OCI-LY1 (cell line): ENCODE results near the gene TBC1D8.

Source experiments
- H2AFZ ChIP-seq: fragments of 200-600 bp; sonication (generic), shearing (Covaris generic); 2 replicates; pipeline ENCODE4 v1.6.0; 2014; ENCODE audit warnings: antibody characterized with exemption, mild to moderate bottlenecking, low read length
- H3F3A ChIP-seq: fragments of 200-600 bp; sonication (generic), shearing (Covaris generic); 2 replicates; pipeline ENCODE4 v1.6.0; 2014; ENCODE audit warnings: mild to moderate bottlenecking, antibody characterized with exemption, low read length, moderate library complexity; ENCODE audit not compliant: insufficient read depth
- H3K27ac ChIP-seq: fragments of 200-600 bp; sonication (generic); 2 replicates; pipeline ENCODE4 v1.5.1; 2014; ENCODE audit warnings: low read length, mixed run types, mild to moderate bottlenecking, low read depth; ENCODE audit not compliant: poor library complexity, severe bottlenecking
- H3K27me3 ChIP-seq: fragments of 200-600 bp; sonication (generic); 2 replicates; pipeline ENCODE4 v1.6.0; 2014; ENCODE audit warnings: antibody characterized with exemption, mild to moderate bottlenecking, low read length, moderate library complexity; ENCODE audit not compliant: insufficient read depth
- H3K36me3 ChIP-seq: fragments of 200-600 bp; sonication (generic); 2 replicates; pipeline ENCODE4 v1.6.1; 2014; ENCODE audit warnings: mild to moderate bottlenecking, antibody characterized with exemption, low read length, moderate library complexity, mixed read lengths; ENCODE audit not compliant: insufficient read depth
- H3K4me1 ChIP-seq: fragments of 200-600 bp; sonication (generic); 2 replicates; pipeline ENCODE4 v1.5.1; 2014; ENCODE audit warnings: mild to moderate bottlenecking, low read length, moderate library complexity; ENCODE audit not compliant: insufficient read depth, severe bottlenecking
- H3K4me2 ChIP-seq: fragments of 200-600 bp; sonication (generic), shearing (Covaris generic); 2 replicates; pipeline ENCODE4 v1.6.1; 2014; ENCODE audit warnings: low read length
- H3K4me3 ChIP-seq: fragments of 200-600 bp; sonication (generic); 2 replicates; pipeline ENCODE4 v1.5.1; 2014; ENCODE audit warnings: low read length, low read depth, mild to moderate bottlenecking, mixed read lengths; ENCODE audit not compliant: poor library complexity, severe bottlenecking
- H3K79me2 ChIP-seq: fragments of 200-600 bp; shearing (Covaris generic); 2 replicates; pipeline ENCODE4 v1.6.1; 2016; ENCODE audit warnings: mixed run types, low read length, mixed read lengths; ENCODE audit not compliant: insufficient read depth
- H3K9ac ChIP-seq: fragments of 200-600 bp; sonication (generic), shearing (Covaris generic); 2 replicates; pipeline ENCODE4 v1.6.1; 2014; ENCODE audit warnings: mild to moderate bottlenecking, low read length, mixed read lengths
- H3K9me2 ChIP-seq: fragments of 200-600 bp; sonication (generic), shearing (Covaris generic); 2 replicates; pipeline ENCODE4 v1.6.1; 2014; ENCODE audit warnings: low read depth, mild to moderate bottlenecking, low read length, mixed read lengths
- H3K9me3 ChIP-seq: fragments of 200-600 bp; shearing (Covaris generic); 2 replicates; pipeline ENCODE4 v1.6.1; 2014; ENCODE audit warnings: low read length, mixed read lengths
- H4K20me1 ChIP-seq: fragments of 200-600 bp; sonication (generic), shearing (Covaris generic); 2 replicates; pipeline ENCODE4 v1.6.0; 2016; ENCODE audit warnings: mild to moderate bottlenecking, low read length; ENCODE audit not compliant: insufficient read depth
- EZH2 ChIP-seq: fragments of 200-600 bp; sonication (generic), shearing (Covaris generic); IDR thresholded peaks from 2 replicates; pipeline ENCODE4 v1.8.0; 2017; ENCODE audit warnings: borderline replicate concordance, mixed run types, mild to moderate bottlenecking, antibody characterized with exemption, low read length, moderate library complexity, mixed read lengths
- TF ChIP-seq, protein P1 (sequence below): fragments of 200-600 bp; sonication (generic), shearing (Covaris generic); IDR thresholded peaks from 2 replicates; pipeline ENCODE4 v1.5.1; 2017; ENCODE audit warnings: mild to moderate bottlenecking, antibody characterized with exemption, low read length, moderate library complexity, mixed read lengths

Gene TBC1D8

DNA sequence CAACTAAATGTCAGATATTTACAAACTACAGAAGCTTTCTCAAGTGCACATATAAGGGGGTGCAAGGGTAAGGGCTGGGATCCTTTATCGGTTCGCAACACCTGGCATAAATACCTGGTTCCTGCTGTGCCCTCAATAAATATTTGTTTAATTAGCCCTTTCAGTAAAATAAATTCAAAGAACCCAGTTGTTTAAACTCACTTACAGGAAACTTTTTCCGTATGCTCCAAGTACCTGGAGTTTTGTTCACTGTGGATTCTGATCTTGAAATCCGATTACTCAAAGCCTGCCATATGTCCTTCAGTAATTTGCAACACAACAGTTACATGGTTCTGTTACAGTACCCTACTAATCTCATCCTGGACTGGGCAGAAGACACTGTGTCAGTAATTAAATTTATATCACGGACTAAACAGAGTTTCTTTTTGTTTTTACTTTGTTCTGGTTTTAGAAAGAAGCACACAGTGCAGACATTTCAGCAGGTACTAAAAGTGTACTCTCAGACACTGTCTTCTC, 36.9 kb downstream of the TBC1D8 start:
- H3K27ac ChIP-seq: no peak overlapping the region
- no peaks in the 10 kb centered on the region for H3K36me3 ChIP-seq
- no peak overlapping the region for H3K9ac ChIP-seq
- H3K9me2 ChIP-seq: no peaks in the 10 kb centered on the region
- TF ChIP-seq, protein P1, sequence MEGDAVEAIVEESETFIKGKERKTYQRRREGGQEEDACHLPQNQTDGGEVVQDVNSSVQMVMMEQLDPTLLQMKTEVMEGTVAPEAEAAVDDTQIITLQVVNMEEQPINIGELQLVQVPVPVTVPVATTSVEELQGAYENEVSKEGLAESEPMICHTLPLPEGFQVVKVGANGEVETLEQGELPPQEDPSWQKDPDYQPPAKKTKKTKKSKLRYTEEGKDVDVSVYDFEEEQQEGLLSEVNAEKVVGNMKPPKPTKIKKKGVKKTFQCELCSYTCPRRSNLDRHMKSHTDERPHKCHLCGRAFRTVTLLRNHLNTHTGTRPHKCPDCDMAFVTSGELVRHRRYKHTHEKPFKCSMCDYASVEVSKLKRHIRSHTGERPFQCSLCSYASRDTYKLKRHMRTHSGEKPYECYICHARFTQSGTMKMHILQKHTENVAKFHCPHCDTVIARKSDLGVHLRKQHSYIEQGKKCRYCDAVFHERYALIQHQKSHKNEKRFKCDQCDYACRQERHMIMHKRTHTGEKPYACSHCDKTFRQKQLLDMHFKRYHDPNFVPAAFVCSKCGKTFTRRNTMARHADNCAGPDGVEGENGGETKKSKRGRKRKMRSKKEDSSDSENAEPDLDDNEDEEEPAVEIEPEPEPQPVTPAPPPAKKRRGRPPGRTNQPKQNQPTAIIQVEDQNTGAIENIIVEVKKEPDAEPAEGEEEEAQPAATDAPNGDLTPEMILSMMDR: no peak
- no peak for TF ChIP-seq EZH2
- H2AFZ ChIP-seq: no peak overlapping the region
- H3K4me3 ChIP-seq: no peak overlapping the region
- no peaks in the 10 kb centered on the region for H4K20me1 ChIP-seq
- no peak overlapping the region for H3K4me2 ChIP-seq
- H3K79me2 ChIP-seq: no peaks in the 10 kb centered on the region
- no peaks in the 10 kb centered on the region for H3F3A ChIP-seq
- H3K27me3 ChIP-seq: 0 out of 2 replicates have a peak, but pooled peaks cover 6% of the 10 kb centered on the region
- no peaks in the 10 kb centered on the region for H3K9me3 ChIP-seq
- no peaks in the 10 kb centered on the region for H3K4me1 ChIP-seq

GRCh38 chr2:101113441-101114267, 37.5 kb downstream of the TBC1D8 start:
- H3K4me3 ChIP-seq: no peak overlapping the region
- no peak overlapping the region for H3K4me2 ChIP-seq
- H3K27ac ChIP-seq: no peak overlapping the region
- no peak overlapping the region for H2AFZ ChIP-seq
- H3F3A ChIP-seq: no peaks in the 10 kb centered on the region
- H3K36me3 ChIP-seq: no peaks in the 10 kb centered on the region
- H3K4me1 ChIP-seq: no peaks in the 10 kb centered on the region
- no peaks in the 10 kb centered on the region for H3K9me3 ChIP-seq
- no peaks in the 10 kb centered on the region for H3K79me2 ChIP-seq
- H4K20me1 ChIP-seq: no peaks in the 10 kb centered on the region
- no peak overlapping the region for H3K9ac ChIP-seq
- TF ChIP-seq, protein P1: no peak
- TF ChIP-seq EZH2: no peak
- no peaks in the 10 kb centered on the region for H3K9me2 ChIP-seq
- 0 out of 2 replicates have a peak, but pooled peaks cover 6% of the 10 kb centered on the region for H3K27me3 ChIP-seq

DNA sequence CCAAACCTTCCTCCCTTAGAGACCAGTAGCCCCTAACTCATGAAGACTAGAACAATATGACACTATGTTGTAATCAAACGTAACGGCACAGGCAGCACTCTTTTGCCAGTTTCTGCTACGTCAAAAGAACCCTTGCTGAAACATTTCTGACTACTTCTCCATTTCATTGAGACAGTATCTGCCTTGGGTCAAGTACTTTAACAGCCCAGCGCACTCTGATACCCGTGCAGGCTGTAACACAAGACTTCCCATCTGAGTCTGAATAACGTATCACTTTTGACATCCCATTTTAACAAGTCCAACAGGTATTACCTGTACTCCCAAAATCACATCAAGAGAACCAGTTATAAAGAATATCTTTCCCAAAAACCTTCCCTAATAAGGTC, 38.4 kb downstream of the TBC1D8 start:
- no peak for TF ChIP-seq EZH2
- TF ChIP-seq, protein P1: no peak
- Histone ChIP-seq H3K9ac (no peak overlapping the region), H3K4me1 (no peaks in the 10 kb centered on the region), H3K27me3 (0 out of 2 replicates have a peak, but pooled peaks cover 6% of the 10 kb centered on the region), H3K9me2 (no peaks in the 10 kb centered on the region), H3K9me3 (no peaks in the 10 kb centered on the region), H2AFZ (no peak overlapping the region), H3K27ac (no peak overlapping the region), H3K36me3 (no peaks in the 10 kb centered on the region), H3K4me3 (no peak overlapping the region), H3K79me2 (no peaks in the 10 kb centered on the region), H4K20me1 (no peaks in the 10 kb centered on the region), H3F3A (no peaks in the 10 kb centered on the region), H3K4me2 (no peak overlapping the region)
